Cardiac fibroblast (primary cell): ENCODE results near the gene IGF2.

Source experiments
- DNase-seq, 2 donors: peaks; one replicate each; pipeline versions ENCODE4 v3.0.0 to v3.0.0-alpha.2; 2010; ENCODE audit warnings: low read depth in 2 of 2
- H3K4me3 ChIP-seq, 2 donors: replicated peaks in 1 of 2; 1 replicate in 1 of 2; 2 replicates in 1 of 2; pipeline ENCODE4 v1.5.1; 2011; ENCODE audit warnings: low read depth in 2 of 2, low read length in 2 of 2, mild to moderate bottlenecking in 2 of 2, moderate library complexity in 1 of 2
- TF ChIP-seq, protein P1 (sequence below): IDR thresholded peaks from one replicate; pipeline ENCODE4 v1.5.1; 2011; ENCODE audit warnings: low read depth, mild to moderate bottlenecking, low read length, inconsistent platforms

The IGF2 gene

DNA sequence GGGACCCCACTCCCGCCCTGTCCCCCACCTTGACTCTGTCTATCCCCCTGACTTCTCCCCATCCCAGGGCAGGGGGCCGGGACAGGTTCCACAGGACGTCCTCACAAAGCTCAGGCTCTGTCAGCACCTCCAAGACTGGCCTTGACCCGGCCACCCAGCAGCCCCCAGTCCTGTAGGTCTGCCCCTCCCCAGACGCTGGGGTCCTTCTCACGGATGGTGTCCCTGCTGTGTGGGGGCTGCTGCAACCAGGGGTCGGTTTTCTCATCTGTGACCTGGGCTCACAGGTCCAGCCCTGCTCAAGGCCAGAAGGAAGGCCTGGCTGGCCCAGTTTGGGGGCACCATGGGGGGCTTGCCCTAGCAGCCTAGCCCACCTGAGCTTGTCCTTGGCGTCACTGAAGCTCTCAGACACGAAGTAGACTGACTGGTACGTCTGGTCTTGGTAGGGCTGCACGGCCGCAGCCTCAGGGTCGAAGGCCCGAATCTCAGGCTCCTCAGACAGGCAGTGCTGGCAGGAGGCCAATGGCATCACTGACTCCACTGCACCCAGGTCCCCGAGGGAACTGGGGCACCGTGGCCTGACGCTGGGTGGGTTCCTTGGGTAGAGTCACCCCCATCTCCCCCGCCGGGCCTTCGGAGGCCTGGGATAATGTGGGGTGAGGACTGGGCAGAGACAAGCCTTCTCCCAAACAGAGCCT is 25.8 kb upstream of the IGF2 start:
- TF ChIP-seq, protein P1, sequence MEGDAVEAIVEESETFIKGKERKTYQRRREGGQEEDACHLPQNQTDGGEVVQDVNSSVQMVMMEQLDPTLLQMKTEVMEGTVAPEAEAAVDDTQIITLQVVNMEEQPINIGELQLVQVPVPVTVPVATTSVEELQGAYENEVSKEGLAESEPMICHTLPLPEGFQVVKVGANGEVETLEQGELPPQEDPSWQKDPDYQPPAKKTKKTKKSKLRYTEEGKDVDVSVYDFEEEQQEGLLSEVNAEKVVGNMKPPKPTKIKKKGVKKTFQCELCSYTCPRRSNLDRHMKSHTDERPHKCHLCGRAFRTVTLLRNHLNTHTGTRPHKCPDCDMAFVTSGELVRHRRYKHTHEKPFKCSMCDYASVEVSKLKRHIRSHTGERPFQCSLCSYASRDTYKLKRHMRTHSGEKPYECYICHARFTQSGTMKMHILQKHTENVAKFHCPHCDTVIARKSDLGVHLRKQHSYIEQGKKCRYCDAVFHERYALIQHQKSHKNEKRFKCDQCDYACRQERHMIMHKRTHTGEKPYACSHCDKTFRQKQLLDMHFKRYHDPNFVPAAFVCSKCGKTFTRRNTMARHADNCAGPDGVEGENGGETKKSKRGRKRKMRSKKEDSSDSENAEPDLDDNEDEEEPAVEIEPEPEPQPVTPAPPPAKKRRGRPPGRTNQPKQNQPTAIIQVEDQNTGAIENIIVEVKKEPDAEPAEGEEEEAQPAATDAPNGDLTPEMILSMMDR, result no peak
- H3K4me3 ChIP-seq, result no peak overlapping the region
- no peak for DNase-seq

DNA sequence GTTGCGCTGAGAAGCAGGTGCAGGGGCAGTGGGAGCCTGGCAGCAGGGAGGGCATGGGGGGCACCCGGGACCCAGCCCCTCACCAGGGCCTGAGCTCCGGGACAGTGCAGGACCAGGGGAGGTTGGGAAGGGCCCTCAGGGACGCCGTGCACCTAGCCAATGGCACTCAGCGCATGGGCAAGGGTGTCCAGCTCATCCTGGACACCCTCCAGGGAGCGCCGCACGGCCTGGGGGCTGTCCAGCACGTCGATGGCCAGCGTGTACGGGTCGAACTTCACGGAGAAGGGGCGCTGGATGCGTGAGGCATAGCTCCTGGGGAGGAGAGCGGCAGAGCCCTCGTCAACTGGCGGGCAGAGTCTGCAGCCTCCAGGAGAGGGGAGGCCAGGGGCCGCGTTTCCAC is 24.9 kb upstream of the IGF2 start:
- no peak for DNase-seq
- H3K4me3 ChIP-seq, result no peak overlapping the region
- TF ChIP-seq, protein P1, result no peak

DNA sequence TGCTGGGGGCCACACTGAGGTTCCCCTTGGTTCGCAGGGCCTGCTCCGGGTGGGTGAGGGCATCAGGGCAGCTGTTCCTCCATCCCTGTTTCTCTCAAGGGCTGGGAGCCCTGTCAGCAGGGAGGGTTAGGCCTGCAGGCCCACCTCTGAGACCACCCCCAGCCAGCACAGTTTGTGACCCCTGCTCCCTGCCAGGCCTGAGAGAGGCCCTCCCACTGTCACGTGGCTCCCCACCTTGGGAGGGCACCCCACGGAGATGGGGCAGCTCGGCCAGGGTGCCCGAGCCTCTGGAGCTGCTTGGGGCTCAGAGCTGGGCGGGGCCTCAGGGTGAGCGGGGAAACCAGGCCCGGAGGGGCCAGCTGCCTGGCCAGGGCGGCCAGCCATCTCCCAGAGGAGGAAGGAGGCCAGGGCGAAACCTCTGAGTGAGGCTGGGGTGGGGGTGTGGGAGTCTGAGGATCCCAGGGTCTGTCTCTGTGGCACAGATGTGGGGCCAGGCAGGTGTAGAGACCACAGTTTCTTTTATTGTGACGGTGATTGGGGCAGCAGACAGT is 24.3 kb upstream of the IGF2 start:
- no peak for DNase-seq
- TF ChIP-seq, protein P1, result no peak
- H3K4me3 ChIP-seq, result no peak overlapping the region

DNA sequence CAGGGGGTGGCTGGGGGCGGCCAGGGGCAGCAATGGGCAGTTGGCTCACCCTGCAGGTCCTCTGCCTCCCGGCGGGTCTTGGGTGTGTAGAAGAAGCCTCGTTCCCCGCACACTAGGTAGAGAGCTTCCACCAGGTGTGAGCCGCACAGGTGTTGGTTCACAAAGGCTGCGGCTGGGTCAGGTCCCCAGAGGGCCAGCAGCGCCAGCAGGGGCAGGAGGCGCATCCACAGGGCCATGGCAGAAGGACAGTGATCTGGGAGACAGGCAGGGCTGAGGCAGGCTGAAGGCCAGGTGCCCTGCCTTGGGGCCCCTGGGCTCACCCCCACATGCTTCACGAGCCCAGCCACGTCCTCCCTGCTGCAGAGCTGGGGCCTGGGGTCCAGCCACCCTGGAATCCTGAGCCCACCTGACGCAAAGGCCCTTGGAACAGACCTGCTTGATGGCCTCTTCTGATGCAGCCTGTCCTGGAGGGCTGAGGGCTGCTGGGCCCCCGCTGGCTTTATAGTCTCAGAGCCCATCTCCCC is 21.6 kb upstream of the IGF2 start, which contains the start of gene INS:
Gene INS (minus strand): TSS at position 474 of the 524 bp plus-strand sequence. CDS start 238 bp downstream, at position 236.
- no peak within 1 kb of the TSS for H3K4me3 ChIP-seq
- DNase-seq, result no peak
- TF ChIP-seq, protein P1, result no peak

DNA sequence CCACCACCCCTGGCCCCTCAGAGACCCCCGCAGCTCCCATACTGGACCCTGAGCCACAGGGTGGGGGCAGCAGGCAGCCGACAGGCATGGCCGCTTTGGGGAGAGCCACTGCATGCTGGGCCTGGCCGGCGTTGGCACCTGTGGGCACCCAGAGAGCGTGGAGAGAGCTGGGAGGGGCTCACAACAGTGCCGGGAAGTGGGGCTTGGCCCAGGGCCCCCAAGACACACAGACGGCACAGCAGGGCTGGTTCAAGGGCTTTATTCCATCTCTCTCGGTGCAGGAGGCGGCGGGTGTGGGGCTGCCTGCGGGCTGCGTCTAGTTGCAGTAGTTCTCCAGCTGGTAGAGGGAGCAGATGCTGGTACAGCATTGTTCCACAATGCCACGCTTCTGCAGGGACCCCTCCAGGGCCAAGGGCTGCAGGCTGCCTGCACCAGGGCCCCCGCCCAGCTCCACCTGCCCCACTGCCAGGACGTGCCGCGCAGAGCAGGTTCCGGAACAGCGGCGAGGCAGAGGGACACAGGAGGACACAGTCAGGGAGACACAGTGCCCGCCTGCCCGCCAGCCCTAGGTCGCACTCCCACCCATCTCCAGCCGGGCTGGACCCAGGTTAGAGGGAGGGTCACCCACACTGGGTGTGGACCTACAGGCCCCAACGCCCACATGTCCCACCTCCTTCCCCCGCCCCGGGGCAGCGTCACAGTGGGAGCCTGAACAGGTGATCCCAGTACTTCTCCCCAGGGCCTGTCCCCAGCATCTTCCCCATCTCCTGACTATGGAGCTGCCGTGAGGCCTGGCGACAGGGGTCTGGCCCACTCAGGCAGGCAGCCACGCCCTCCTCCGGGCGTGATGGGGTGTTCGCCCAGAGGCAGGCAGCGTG is 20.6 kb upstream of the IGF2 start:
- TF ChIP-seq, protein P1, result no peak
- no peak for DNase-seq
- no peak overlapping the region for H3K4me3 ChIP-seq

DNA sequence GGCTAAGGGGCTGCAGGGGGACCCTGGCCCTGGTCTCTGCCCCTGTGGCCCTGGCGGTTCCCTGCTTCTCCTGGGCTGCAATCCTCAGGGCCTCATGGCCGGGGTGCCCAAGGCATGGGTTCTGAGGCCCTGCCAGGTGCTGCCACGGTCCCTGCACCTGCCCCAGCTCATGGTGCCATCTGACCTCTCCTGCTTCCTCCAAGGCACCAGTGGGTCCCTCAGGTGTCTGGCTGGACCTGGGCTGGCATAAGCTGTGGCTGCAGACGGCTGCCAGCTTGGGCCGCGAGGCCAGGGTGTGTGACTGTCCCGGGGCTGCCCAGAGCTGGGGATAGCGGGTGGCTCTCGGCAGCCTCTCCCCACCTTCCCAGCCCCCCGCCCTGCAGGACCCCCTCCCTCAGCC is 19.8 kb upstream of the IGF2 start:
- TF ChIP-seq, protein P1, result no peak
- DNase-seq, result no peak

More for the DNA sequence above, 19.8 kb upstream of the IGF2 start:
- no peak overlapping the region for H3K4me3 ChIP-seq
